Activated gamma-delta T cell (primary cell): ENCODE results near the gene PLA2G5.

ENCODE experiments used
- DNase-seq: peaks from one replicate; lab custom pipeline; 2025; lab: John Stamatoyannopoulos, UW

PLA2G5 gene

DNA sequence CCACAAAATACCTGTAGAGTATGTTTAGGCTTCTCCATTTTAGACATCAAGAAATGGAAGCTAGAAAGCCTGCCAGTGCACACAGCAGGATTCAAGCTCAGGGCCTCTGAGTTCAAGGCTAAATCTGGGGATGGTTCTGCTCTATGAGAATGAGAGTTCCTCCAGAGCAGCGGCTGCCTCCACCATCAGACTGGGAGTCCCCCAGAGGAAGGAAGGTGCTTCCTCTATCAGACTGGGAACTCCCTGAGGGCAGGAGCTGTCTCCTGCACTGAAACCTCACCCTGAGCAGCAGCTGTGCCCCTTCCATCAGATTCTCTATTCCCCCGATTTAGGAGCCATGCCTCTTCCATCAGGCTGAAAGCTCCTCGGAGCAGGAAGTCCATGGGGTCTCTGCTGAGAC is 20.1 kb downstream of the PLA2G5 start:
- DNase-seq, result no peak

DNA sequence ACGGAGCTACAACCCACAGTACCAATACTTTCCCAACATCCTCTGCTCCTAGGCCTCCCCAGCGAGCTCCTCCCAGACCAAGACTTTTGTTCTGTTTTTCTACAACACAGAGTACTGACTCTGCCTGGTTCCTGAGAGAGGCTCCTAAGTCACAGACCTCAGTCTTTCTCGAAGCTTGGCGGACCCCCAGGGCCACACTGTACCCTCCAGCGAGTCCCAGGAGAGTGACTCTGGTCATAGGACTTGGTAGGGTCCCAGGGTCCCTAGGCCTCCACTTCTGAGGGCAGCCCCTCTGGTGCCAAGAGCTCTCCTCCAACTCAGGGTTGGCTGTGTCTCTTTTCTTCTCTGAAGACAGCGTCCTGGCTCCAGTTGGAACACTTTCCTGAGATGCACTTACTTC is 20.6 kb downstream of the PLA2G5 start:
- DNase-seq, result no peak

DNA sequence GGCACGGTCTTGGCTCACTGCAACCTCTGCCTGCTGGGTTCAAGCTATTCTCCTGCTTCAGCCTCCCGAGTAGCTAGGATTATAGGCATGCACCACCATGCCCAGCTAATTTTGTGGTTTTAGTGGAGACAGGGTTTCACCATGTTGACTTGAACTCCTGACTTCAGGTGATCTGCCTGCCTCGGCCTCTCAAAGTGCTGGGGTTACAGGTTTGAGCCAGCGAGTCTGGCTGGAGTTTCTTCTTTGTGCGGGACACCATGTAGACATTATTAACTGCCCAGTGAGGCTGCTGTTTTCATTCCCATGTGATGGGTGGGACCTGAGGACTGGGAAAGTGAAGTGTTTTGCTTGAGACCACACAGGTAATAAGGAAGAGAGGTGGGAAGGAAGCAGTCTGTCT is 23.3 kb downstream of the PLA2G5 start:
- no peak for DNase-seq

DNA sequence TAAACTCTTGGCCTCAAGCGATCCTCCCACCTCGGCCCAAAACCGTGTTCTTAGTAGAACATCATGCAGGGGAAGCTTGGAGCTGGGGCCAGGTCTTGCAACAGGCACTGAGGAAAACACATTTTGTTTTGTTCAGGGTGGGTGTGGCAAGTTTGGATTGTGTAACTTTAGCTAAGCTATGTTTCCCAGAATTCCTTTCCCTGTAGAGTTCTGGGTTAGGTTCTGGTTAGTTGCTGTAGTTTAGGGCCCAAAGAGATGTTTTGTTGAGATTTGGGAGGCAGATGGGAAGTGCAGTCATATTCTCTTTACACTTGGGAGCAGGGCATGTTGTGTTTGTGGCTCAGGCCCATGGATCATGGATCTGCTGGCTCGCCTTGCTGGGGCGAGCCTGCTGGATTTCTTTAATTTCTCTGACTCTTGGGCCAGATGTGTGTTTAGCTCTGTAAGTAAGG is 24.0 kb downstream of the PLA2G5 start:
- DNase-seq, result no peak

DNA sequence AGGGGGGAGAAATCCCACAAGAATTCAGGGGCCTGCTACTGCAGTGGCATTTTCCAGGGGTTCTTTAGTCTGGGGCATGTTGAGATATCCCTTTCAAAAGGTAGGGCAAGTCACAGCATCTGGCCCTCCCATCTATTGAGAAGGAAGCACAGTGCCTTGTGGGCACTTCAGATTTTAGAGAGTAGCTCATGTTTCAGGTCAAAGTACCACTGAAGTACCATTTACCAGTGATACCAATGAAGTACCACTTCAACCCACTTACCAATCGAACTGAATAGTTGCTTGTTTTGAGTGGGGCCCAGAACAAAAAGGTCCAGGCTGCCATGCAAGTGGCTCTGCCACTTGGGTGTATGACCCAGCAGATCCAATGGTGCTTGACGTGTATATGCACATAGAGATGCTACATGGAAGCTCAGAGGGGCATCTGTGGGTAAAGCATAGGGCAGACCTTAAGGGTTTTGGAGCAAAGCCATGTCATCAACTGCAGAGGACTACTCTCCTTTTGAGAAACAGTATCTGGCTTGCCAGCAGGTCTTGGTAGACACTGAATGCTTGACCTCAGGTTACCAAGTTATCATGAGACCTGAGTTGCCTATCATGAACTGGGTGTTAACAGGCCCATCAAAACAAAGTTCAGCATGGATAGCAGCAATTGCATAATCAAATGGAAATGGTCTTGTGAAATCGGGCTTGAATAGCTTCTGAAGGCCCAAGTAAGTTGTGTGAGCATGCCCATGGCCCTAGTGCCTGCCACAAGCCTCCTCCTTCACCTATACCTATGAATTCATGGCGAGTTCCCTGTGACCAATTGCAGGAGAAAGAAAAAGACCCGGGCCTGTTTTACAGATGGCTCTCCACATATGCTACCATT is 25.8 kb downstream of the PLA2G5 start:
- DNase-seq, result no peak

DNA sequence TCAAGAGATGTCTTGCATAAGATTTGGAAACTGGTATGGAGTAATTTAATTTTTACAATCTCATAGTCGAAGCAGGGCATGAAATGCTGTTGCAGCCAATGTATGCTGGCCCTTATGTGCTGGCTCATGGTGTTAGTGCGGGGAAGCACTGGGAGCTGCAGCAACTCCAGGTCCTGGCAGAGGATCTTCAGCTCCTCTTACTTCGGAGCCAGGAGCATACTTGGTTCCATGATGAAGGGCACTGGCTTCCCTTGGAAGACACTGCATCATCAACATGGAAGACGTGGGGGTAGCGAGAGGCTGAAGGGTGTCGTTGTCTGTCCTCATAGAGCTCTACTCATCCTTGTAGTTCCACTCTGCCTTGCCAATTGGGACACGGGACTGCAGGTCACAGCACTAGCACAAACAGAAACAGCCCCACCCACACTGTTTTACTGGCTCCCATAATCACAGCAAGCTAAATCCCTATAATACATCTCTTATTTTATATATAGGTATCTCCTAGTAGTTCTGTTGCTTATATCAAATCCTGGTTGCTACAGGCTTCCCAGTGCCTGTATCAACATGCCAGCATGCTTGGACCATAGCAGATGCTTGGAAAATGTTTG is 26.9 kb downstream of the PLA2G5 start:
- no peak for DNase-seq

DNA sequence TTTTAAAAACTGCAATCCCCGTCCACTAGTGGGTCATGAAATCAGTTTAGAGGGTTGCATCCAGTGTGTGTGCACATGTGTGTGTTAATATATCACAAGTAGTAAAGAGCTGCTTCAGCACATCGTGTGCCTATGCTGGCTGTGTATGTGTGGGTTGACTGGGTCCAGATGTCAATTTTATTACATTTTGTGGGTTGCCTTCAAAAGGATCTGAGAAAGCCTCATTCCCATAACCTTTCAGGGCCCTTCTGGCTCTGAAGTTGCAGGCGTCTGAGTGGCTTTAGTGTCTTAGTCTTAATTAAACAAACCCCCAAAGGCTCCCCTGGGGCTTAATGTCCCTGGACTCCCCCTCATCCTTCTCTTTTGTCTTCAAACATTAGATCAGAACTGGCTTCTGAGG is 29.5 kb downstream of the PLA2G5 start:
- DNase-seq, result no peak

DNA sequence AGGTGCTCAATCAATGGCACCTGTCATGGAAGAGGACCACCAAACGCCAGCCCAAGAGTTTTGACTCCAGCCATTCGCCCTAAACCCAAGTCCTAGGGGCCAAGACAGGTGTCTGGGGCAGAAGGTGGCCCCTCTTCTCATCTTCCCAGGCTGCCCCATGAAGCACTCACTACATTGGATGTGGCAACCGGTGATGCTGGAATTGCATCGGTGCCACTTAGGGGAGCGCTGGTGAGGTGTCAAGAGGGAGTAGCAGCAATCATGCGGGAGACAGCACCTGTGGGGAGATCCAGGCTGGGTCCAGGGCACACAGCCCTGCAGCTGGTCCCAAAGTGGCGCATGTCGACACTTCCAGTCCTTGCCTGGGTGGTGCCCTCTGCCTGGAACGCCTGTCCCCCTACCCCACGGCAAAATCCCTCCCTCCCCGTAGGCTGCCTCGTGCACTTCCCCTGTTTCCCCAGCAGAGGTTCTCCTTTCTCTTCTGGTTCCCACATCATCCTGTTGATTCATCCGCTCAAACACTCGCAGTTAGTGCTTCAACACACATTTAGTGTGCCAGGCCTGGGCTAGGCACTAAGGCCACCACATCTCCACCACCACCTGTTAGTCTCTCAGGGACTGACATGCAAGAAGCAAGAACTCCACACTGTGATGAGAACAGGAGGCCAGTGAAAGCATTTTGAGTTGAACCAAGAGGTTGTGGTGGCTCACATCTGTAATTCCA is 30.8 kb downstream of the PLA2G5 start:
- DNase-seq, result no peak

DNA sequence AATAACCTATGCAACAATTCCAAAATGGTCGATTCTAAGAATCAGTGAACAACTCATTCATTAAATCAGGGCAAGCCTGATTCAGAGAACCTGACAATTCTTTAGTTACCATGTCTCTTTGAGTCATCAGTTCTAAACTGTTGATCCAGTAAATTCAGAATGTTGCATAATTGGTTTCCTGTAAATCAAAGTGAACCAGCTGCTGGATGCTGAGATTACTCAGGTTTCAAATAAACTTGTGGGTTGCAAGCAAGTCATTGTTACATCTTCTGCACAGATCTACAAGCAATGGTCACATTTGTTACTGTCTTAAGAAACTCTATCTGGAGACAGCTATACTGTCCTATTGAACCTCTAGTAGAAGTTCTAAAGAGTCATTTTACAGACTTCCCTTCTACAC is 32.9 kb downstream of the PLA2G5 start:
- no peak for DNase-seq

DNA sequence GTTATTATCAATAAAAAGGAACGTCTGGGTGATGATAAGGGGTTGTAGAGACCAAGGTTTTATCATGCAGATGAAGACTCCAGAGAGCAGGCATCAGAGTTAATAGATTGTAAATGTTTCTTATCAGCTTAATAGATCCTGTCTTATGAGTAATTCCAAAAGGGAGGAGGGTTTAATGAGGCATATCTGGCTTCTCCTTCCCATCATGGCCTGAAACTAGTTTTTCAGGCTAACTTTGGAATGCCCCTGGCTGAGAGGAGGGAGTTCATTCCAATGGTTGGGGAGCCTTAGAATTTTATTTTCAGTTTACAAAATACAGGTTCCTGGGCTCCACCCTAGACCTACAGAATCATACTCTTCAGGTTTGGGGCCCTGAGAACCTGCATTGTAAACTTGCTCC is 35.9 kb downstream of the PLA2G5 start:
- no peak for DNase-seq

DNA sequence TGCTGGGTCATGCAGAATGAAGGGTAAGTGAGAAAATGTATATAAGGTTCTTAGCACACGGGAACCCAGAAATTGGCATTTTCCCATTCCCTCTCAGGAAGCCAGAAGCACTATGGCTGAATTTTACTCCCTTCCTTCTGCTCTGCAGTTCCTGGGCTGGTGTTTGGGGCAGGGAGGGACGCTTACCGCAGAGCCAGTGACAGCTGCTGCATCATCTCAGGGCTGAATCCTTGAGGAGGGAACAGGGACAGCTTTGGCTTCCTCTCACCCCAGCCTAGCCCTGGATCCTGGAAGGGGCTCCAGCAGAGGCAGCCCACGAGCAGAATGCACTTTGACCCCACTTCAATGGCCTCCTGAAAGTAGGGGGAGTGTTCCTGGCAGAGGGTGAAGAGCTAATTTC is 37.4 kb downstream of the PLA2G5 start:
- DNase-seq, result no peak

DNA sequence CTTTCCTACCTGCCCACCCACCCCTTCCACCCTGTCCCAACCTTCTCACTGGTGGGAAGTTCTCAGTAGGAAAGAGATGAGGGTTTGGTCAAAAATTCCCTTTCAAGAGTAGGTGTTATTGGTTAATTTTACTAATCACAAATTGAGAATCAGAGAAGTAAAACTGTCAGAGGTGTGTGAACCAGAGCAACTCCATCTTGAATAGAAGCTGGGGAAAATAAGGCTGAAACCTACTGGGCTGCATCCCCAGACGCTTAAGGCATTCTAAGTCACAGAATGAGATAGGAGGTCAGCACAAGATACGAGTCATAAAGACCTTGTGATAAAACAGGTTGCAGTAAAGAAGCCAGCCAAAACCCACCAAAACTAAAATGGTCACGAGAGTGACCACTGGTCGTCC is 37.8 kb downstream of the PLA2G5 start:
- DNase-seq, result no peak

DNA sequence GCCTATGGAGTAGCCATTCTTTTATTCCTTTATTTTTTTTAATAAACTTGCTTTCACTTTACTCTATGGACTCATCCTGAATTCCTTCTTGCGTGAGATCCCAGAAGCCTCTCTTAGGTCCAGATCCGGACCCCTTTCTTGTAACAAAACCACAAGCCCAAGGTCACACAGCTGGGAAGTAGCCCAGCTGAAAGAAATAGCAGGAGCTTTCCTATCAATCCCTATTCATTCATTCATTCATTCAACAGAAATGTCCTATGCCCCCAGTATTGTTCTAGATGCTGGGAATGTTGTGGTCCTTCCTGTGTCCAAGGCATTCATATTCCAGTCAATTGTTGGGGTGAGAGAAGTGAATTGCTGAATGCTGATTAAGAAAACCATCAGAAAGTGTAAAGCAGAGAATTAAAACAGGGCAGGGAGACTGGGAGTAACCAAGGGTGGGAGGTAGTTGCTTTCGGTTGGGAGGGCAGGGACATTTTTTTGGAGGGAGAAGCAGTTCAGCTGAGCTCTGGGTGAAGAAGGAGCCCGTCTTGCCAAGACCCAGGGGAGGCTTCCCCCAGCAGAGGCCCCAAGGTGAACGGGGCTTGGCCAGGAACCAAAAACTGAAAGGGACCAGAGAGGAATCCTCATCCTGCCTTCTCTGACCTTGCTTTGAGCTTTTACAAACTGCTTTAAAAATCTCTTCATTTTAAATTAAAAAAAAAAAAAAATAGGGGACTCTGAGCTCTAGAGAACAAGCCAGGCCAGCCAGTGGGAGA is 38.6 kb downstream of the PLA2G5 start:
- DNase-seq, result no peak

DNA sequence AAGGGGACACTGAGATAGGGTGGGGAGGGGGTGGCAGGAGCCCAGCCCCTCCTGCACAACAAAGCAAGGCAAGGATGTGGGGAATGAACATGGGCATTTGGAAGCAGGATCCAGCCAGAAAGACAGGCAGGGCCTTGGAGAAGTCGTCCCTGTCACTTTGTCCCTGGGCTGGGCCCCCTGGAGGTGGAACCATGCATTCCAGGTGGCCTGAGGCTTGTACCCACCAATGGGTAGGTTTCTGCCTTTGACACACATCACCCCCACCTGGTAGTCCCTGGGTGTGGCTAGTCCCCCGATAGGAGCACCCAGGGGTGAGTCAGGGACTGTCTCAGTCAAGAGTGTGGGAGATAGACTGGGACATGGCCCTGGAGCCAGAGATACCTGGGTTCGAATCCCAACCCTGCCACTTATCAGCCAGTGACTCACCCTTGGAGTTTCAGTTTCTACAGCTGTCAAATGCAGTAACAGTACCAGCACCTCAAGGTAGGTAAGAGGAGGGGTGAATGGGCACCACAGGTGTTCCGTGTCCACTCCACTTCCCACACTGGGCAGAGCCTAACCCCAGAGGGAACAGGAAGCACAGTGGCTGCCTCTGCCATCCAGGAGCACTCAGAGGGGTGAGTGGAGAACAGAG is 39.3 kb downstream of the PLA2G5 start:
- DNase-seq, result no peak

DNA sequence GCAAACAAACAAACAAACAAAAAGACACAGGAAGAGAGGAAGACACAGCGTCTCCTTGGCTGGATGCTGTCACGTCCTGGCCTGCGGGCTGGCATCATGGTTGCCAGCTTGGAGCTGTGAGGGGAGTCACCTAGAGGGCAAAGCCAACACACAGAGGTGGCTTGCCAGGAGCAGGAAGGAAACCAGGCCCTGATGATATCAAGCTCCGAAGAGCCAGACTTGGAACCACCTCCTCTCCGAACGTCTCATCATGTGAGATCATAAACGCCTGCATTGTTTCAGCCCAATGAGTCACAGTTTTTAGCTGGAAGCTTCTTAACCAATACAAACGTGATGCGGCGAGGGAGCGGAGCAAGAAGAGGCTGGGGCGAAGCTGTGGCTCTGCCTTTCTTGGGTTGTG is 40.7 kb downstream of the PLA2G5 start:
- DNase-seq, result no peak

DNA sequence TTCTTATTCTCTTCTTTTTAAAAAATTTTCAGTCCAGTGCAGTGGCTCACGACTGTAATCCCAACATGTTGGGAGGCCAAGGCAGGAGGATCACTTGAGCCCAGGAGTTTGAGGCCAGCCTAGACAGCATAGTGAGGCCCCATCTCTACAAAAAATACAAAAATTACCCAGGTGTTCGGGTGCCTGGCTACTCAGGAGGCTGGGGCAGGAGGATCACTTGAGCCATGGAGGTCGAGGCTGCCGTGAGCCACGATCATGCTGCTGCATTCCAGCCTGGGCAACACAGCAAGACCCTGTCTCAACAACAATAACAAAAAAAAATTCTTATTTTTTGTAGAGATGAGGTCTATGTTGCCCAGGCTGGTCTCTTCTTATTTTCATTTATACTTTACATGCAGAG is 41.5 kb downstream of the PLA2G5 start:
- DNase-seq, result no peak

DNA sequence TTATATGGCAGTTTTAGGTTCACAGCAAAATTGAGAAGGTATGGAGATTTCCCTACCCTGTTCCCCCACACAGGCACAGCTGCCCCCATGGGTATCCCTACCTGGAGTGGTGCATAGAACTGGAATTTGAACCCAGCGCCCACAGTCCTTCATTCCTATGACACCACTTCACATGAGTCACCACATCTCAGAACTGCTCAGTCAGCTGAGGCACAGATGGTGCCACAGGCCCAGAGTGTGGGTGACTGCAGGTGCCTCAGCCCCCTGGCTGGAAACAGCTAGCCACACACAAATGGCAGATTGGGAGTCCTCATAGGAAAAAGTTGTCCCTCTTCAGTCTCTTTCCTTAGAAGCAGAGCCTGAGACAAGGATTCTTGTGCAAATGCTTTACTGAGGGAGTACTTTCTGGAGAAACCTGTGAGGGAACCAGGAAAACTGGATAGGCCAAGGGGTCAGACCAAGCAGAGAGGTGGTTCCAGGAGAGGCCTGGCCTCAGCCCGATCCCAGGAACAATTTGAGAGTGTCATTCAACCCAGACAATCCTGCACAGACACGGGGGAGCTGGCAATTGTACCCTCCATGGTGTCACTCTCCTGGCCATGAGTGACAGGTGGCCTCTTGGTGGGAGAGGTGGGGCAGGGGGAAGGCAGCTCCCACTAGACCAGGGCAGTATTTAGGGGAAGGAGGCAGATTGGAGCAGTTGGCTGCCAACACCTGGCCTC is 42.4 kb downstream of the PLA2G5 start:
- DNase-seq, result no peak

DNA sequence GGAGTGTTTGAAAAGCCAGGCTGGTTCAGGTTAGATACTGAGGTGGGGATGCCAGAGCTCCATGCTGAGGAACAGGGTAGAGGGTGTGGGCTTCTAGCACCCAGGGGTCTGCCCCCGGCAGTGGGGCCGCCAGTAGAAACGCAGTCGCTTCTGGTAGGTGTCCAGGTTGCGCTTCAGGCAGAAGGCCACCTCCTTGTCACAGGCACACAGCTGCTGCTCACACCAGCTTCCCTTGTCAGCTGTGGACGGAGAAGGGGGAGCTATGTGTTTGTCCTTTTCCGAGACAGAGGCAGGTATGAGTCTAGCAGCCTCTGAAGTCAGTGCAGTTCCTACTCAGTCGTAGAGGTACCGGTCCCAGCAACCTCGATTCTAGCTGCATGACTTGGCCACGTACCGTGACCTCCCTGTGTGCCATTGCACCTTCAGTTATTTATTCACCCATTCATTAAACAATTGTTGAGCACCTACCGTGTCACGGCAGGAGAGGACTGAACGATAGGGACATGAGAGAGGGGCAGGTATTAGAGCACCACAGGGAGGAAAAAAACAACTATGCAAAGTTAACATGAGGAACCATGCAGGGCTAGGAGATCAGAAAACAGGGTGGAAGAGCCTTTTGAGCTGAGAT is 44.1 kb downstream of the PLA2G5 start:
- DNase-seq, result no peak

DNA sequence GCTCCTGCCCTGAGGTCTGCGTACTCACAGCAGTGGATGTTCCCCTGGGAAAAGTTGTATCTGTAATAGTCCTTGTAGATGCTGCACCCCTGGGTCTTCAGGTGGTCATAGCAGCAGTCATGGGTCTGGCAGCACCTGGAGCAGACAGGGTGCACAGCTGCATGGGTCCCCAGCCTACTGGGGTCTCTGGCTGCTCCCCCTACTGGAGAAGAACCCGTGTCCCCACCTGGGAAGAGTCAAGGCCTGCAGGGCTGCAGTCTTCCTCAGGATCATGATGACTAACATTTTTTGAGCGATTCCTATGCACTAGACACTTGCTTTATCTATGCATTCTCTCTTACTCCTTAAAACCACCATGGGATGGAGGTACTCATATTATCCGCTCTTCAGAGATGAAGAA is 45.5 kb downstream of the PLA2G5 start:
- no peak for DNase-seq

DNA sequence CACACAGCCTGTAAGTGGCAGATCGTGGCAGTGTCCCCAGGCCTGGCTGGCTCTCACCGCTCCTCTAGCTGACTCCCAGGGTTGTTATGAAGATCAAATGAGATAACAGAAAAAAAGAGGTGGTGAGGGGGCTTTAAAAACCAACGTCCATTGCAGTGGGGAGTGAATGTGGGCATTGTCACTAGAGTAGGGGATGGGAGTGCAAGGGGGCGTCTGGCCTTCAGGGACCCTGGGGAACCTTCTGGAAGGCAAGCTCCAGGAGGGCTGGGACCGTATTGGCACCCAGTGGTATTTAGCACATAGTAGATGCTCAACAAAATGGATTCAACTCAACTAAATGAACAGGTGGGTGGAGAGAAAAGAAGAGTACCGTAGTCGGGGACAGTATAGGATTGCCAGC is 45.9 kb downstream of the PLA2G5 start:
- no peak for DNase-seq

DNA sequence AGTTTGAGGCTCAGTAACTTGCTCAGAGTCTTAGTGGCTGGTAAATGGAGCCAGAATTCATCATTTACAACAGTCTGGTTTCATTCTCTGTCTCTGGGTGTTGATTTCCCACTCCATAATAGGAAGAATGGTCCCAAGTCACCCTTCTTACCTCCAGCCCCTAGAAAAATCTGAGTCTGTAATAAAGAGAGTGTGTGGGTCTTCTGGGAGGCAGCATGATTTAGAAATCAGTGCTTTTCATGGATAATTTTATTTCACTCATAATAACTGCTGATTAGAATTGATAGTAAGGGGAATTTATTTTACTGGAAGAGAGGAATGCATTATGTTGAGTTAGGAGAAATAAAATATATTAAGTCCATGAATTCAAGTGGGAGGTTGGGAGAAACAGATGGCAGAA is 47.2 kb downstream of the PLA2G5 start:
- DNase-seq, result no peak
